GM19452 (cell line): ENCODE measurements around the gene TAMM41.
"Not testable (repeated sequence)": the region's sequence is repeated elsewhere in the genome, so short reads cannot be mapped to it uniquely, and the experiment has no call there.

Experiments used
- ATAC-seq: cut with Tn5 transposase; IDR thresholded peaks from one replicate; pipeline ENCODE4 v1.9.1; 2021; ENCODE audit not compliant: unreplicated experiment

TAMM41 gene

GRCh38 chr3:11818033-11818432 lies 28.7 kb downstream of the TAMM41 start:
- ATAC-seq: no peak

- no peak for ATAC-seq
These were observed 31.6 kb downstream of the TAMM41 start for GRCh38 chr3:11815111-11815510.

DNA sequence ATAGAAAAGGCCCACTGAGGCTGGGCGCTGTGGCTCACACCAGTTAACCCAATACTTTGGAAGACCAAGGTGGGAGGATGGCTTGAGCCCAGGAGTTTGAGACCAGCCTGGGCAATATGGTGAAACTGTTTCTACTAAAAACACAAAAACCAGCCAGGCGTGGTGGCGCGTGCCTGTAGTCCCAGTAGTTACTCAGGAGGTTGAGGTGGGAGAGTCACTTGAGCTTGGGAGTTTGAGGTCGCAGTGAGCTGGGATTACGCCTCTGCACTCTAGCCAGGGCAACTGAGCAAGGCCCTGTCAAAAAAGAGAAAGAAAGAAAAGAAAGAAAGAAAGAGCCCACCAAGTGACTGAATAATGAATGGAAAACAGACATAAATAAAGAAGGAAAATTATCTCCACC lies 32.0 kb downstream of the TAMM41 start:
- ATAC-seq: no peak

- ATAC-seq: no peak
These were observed 36.4 kb downstream of the TAMM41 start for GRCh38 chr3:11810276-11810675.

DNA sequence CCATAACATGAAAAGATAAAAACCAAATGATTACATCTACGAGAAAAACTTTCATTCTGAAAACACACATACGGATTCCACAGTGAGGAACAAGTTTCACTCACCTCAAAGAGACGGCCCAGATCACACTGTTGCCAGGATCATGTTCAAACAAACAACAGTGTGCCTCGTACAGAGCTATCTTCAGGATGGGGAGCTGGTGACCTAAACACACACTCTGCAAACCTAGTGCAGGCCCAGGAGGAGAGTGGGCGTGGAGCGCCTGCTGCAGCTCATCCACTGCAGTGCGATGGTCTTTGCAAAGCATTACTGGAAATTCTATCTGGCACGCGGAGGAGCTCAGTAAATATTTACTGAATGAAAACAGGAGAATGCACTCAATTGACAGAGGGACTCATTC lies 38.5 kb downstream of the TAMM41 start:
- ATAC-seq: no peak

- no peak for ATAC-seq
These were observed 39.0 kb downstream of the TAMM41 start for GRCh38 chr3:11807686-11808085.

DNA sequence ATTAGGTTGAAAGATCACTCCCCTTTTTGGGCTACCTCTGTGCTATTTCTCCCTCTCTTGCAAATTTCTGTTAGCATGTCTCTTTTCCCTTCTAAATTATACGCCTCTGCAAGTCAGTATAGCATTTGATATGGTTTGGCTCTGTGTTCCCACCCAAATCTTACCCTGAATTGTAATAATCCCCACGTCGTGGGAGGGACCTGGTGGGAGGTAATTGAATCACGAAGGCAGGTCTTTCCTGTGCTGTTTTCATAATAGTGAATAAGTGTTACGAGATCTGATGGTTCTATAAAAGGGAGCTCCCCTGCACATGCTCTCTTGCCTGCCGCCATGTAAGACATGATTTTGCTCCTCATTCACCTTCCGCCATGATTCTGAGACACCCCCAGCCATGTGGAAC lies 41.0 kb downstream of the TAMM41 start:
- no peak for ATAC-seq

DNA sequence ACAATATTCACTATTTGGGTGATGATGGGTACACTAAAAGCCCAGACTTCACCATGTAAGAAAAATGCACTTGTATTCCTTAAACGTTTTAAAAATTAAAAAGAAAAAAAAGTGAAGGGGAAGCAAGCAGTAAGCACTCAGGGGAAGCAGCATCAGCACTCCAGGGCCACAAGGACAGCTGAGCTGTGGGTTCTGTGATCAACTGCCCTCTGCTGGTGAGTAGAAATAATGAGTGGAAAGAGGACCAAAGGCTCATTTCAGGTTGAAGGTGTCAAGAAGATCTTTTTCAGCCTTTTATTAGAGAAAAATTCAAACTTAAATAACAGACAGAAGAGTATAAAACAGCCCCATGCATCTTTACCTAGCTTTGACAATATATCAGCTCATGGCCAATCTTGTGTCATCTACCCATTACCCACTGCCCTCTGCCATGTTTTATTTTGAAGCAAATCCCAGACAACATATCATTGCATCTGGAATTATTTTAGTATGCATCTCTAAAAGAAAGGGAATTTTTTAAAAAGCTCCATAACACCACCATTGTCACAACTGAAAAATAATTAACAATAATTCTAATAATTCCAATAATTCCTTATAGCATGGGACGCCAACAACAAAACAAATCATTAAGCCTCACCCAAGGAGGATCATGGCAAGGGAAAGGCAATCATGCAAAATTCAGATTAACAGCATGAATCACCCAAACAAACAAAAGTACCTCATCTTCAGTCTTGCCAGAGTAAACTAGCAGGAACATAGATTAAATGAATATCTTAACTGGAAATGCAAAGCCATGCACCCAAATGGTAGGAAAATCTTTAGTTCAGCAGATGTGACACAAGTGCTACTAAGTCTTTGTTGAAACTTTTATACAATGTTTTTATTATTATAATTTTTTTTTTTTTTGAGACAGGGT lies 42.5 kb downstream of the TAMM41 start:
- ATAC-seq: peak; percentile 58

DNA sequence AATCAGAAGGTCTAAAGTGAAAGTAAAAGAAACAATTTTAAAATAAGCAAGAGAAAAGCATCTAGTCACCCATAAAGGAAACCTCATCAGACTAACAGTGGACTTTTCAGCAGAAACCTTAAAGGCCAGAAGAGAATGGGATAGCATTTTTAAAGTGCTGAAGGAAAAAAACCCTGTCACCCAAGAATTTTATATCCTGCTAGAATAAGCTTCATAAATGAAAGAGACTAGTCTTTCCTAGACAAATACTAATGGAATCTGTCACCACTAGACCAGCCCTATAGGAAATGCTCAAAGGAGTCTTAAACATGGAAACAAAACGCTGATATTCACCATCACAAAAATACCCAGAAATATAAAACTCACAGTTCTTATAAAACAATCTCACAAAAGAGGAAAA lies 46.9 kb downstream of the TAMM41 start:
- ATAC-seq: no peak

- ATAC-seq: no peak
These were observed 51.8 kb downstream of the TAMM41 start for GRCh38 chr3:11794927-11795326.

DNA sequence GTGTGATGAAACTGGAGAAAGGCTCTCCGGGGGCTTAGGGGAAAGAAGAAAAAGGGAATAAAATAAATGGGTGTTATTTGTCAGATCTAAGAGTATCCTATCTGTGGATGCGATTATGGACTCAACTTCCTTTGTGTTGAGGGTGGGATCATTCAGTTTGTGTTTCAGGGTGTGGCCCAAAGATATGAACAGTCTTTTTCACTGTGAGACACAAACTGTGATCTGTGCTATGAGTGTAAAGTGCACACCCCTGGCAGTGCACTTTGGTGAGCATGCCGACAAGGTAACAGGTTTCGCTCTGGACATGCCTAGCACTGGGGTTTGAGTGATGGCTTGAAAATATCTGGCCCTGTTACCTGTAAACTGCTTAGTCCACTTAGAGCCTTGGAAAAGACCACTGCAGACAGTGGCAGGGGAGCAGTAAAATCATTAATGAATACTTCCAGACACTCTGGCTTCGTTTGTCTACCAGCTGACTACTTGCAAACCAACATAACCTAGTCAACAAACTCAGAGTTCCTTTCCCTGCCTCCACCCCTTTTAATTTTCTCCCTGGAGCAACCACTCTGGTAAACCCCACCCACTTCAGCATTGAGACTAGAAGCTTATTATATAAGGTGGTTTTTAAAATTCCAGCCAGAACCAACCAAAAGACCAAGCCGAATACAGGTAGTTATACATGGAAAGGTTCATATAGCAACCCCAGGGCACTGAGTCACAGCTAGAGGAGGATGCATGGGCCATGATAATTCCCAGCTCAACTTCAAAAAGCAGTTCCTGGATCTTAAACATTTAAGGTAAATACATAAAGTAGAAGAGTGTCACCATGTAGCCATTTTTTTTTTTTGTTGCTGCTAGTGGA lies 55.1 kb downstream of the TAMM41 start:
- no peak for ATAC-seq

DNA sequence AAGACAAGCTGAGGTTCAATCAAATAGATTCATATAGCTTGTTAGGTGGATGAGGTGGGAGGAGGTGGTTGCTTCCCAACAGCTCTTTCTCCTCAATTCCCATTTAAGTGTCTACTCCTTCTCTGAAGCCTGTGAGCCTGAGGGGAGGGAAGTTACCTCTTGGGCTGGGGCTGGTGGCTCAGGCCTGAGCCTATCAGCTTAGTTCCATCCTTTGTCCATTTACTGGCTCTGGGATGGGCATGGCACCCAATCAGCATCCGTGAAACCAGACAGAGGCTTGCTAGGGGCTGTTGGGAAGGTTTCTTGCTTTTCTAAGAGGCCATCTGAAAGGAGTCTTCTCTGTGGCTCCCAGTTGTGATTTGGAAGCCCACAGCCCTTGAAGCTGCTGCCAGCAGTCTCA lies 57.3 kb downstream of the TAMM41 start:
- ATAC-seq: no peak

DNA sequence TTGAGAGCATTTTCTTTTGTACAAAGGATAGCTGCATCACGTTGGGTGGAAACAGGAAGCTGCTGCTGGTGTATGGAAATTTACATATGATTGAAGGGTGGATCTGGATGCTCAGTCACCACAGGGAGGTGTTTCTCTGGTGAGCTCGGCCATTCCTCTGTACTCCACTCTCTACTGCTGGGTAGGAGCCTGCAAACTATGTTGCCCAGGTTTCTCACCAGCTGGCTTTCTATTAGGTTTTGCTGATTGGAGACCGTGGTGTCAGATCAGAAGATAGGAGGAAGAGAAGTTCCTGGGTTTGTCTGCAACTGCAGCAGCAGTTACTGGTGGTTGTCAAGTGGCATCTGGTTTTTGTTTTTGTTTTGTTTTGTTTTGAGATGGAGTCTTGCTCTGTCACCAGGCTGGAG lies 61.7 kb downstream of the TAMM41 start:
- ATAC-seq: no peak

- ATAC-seq: no peak
These were observed 66.3 kb downstream of the TAMM41 start for GRCh38 chr3:11780341-11780740.

DNA sequence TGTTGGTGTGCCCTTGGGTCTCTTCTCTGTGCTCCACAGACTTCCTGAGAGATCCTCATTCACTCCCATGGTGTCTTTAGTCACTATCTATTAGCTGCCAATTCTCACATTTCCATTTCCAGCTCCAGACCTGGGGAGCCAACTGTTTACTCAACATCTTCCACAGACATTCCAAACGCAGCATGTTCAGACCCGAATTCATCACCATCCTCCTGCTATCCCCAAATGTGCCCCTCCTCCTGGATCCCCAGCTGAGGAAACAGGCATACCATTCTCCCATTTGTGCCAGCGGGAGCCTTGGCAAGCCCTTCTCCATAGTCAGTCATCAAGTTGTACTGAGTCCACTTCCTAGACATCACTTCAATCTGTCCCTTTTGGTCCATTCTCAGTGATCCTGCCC lies 67.1 kb downstream of the TAMM41 start:
- no peak for ATAC-seq

DNA sequence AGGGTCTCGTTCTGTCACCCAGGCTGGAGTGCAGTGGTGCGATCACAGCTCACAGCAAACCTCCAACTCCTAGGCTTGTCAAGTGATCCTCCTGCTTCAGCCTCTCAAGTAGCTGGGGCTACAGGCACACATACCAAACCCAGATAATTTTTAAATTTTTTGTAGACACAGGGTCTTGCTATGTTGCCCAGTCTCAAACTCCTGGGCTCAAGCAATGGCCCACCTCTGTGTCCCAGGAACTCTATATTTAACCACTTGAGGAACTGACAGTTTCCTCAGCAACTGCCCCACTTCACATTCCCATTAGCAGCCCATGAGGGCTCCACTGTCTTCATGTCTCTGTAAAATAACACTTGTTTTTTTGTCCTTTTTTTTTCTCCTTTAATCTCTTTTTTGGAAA lies 68.4 kb downstream of the TAMM41 start:
- ATAC-seq: no peak

GRCh38 chr3:11776346-11776745 lies 70.3 kb downstream of the TAMM41 start:
- no peak for ATAC-seq

DNA sequence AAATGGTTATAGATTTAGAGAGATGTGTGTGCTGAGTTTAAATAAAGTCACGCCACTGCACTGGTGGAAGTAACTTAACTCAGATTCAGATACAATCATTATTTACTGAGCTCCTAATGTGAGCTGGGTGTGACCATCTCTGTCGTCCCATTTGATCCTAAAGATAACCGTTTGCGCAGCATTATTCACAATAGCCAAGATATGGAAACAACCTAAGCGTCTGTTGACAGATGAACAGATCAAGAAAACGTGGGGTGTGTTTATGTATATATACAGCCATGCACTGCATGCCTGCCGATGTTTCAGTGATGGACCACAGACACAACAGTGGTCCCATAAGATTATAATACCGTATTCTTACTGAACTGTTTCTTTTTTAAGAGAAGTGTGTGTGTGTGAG lies 71.2 kb downstream of the TAMM41 start:
- no peak for ATAC-seq

GRCh38 chr3:11774296-11774877 lies 72.3 kb downstream of the TAMM41 start:
- ATAC-seq: no peak

GRCh38 chr3:11771931-11772330 lies 74.8 kb downstream of the TAMM41 start:
- ATAC-seq: not testable (repeated sequence)

DNA sequence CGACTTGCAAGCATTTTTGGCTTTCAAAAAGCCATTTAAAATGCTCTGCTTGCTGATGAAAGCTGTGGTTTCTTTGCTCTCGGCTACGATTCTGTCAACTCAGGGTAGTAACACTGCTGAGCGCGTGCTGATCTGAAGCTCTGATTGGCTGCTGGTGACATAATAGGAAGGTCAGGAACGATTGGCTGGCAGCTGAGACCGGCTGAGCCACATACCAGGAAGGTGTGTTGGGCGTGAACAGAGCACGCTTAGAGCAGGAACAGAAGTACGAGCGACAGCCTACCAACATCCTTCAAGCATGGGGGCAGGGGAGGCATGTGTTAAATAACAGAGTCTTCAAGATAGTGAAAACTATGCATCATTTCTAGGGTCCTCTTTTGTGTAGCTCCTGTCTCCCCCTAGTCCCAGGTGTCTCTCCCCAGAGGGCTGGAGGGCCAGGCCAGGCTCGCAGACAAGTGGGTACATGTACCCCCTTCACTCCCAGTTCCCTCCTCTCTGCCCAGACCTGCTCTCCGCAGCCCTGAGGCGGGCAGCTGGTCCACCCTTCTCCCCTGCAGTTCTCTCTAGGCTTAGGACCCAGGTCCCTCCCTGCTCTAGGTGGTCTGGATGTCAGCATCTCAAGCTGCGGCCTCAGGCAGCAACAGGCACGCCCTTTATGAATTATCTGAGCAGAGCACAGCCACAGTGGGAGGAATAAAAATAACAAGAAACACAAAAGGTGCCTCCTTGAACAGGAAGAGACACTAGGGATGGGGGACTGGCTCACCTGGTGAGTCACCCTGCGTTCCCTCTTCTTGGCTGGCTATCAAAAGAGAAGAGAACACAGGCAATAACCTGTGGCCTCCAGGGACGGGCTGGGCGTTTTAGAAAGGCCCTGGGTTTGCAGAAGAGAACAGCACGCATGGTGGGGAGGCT lies 76.0 kb downstream of the TAMM41 start:
- peak; percentile 100 for ATAC-seq
